ENCODE data around the gene ZNF557.

GRCh38 chr19:7113233-7113632, 43.7 kb downstream of the ZNF557 start:
- TF ChIP-seq, protein P1, sequence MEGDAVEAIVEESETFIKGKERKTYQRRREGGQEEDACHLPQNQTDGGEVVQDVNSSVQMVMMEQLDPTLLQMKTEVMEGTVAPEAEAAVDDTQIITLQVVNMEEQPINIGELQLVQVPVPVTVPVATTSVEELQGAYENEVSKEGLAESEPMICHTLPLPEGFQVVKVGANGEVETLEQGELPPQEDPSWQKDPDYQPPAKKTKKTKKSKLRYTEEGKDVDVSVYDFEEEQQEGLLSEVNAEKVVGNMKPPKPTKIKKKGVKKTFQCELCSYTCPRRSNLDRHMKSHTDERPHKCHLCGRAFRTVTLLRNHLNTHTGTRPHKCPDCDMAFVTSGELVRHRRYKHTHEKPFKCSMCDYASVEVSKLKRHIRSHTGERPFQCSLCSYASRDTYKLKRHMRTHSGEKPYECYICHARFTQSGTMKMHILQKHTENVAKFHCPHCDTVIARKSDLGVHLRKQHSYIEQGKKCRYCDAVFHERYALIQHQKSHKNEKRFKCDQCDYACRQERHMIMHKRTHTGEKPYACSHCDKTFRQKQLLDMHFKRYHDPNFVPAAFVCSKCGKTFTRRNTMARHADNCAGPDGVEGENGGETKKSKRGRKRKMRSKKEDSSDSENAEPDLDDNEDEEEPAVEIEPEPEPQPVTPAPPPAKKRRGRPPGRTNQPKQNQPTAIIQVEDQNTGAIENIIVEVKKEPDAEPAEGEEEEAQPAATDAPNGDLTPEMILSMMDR (IDR thresholded peaks at IDR 0.05), result no peak
- TF ChIP-seq POLR2A (IDR thresholded peaks at IDR 0.05), result no peak

Data from esophagus squamous epithelium (tissue), 4 donors.